ENCODE results near the gene PRKN.

PRKN gene

GRCh38 chr6:161417717-161418462, 1309.7 kb downstream of the PRKN start:
- DNase-seq, result no peak

GRCh38 chr6:161415302-161415855, 1312.2 kb downstream of the PRKN start:
- no peak for DNase-seq

DNA sequence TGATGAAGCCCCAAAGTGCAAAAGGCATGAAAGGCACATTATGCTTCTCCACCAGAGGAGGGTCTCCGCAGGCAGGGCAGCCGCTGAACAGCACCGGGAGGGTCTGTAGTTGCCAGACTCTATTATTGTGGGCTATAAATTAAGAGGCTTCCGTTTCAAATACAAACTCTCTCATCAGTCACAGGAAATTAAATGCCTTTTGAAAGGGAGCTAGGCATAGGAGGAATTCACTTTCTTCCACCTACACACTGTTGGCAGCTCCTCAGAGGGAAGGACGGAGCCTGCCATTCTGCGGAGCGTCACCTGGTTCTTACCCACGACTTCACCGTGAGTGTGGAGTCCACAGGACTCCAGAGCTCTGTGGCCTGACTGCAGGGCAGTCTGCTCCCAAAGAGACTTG, 1312.9 kb downstream of the PRKN start:
- no peak for DNase-seq

GRCh38 chr6:161414180-161414579, 1313.4 kb downstream of the PRKN start:
- DNase-seq, result no peak

GRCh38 chr6:161413355-161413771, 1314.2 kb downstream of the PRKN start:
- no peak for DNase-seq

DNA sequence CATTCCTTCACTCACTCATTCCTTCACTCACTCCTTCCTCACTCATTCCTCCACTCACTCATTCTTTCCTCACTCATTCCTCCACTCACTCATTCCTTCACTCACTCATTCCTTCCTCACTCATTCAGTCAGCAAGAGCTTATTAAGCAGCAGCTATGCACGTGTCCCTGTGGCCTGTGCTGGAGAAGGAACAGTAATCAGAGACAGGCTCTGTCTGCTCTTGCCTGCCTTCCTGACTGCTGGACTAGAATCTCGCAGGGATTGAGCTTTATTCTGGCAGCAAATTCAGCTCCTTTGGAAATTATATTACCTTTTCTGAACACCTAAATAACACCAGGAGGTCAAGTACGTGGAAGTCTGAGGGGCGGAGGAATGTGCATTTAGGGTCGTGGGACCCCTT, 1314.8 kb downstream of the PRKN start:
- no peak for DNase-seq

GRCh38 chr6:161411265-161411944, 1316.2 kb downstream of the PRKN start:
- DNase-seq, result no peak

DNA sequence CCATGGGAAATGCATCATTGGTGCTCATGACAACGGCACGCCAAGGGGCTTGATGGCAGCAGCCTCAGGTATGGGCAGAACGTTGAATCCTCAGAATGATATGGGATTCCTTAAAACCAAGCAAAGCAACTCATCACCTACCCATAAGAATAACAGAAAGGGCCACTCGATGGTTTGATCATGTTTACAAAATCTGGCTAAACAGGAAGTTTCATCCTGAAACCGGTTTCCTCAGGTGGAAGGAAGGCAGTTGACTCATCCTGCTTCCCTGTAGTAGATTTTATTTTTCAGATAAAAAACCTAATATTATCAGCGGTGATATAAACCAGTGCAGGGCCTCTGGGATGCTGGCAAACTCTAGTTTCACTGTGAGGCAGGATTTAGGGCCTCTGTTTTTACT, 1316.8 kb downstream of the PRKN start:
- no peak for DNase-seq

GRCh38 chr6:161410076-161410475, 1317.5 kb downstream of the PRKN start:
- no peak for DNase-seq

DNA sequence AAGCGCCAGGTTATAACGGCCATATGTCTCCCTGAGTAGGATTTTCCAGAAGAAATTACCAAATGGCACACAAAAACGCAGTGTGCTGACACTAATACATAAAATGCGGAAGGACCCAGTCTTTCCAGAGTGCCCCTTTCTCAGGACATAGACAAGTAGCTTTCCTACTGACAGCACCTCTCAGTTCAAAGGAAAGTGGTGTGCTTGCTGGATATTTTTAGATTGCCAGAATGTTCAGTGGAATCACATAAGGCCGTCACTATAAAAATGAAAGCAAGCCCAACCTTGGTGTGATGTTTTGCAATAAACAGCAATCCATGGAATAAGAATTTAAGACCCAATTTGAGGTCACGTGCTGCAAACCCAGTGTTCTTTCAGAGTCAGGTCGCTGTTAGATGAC, 1318.2 kb downstream of the PRKN start:
- no peak for DNase-seq

DNA sequence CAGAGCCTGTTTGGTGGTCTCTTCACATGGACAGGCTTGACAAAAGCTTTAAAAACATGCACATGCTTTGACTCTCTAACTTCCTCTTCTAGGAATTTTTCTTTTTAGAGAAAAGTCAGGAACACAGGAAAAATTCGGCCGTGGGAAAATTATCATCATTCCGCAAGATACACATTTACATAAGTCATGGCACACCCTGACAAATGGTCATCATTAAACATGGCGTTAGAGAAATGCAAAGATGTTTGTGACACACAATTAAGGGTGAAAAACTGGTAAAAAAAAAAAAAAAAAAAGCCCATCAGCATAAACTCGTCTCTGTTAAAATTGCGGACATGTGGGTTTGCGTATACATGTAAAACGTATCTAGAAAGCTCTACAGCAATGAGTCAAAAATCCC, 1319.5 kb downstream of the PRKN start:
- DNase-seq, result no peak

GRCh38 chr6:161407581-161407980, 1320.0 kb downstream of the PRKN start:
- DNase-seq, result no peak

DNA sequence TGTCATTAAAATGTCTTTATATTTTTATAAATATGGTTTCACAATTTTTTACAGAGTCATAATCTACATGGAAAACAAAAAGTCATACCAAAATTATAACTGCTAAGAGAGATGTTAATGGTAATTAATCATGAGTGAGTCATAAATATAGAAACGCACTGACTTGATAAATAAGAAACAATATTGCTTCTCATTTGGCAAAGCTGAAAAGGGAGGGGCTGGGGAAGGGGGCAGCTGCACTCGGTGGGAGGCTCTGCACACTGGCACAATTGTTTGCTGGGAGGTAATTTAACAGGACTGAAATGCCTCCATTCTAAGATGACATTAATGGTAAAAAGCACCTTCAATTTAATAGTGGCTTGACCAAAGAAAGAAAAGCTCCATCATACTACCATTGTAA, 1320.5 kb downstream of the PRKN start:
- DNase-seq, result no peak

DNA sequence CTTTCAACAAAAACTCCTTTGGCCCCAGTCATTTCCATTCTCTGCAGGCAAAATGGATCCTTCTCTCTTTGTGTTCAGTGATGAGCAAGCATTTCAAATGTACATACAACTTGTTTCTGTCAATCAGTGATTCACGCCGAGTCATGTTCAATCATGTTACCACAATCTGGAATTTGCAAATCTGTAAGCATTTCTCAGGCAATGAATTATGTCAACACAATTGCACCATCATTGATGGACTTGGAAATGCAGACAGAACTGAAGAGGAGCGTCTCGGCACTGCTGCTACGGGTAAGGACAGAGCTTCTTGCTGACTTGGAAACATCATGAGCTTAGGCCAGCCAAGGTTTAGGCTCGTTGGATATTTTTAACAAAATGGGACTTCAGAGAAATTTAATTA, 1320.9 kb downstream of the PRKN start:
- DNase-seq, result no peak

- no peak for DNase-seq
Observed at GRCh38 chr6:161405418-161405817, 1322.1 kb downstream of the PRKN start.

DNA sequence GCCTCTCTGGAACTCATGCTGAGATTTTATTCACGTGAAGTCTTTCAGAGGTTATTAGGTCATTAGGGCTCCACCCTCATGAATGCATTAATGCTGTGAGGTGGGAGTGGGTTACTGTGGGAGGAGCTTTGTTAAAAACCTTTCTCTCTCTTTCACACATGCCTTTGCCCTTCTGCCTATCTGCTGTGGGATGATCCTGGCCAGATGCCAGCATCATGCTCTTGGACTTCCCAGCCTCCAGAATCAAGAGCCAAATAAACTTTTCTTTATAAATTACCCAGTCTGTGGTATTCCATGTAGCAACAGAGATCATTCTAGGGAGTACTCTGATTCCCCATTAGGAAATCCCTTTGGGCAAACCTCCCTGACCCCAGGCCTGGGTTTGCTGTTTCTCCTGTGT, 1323.8 kb downstream of the PRKN start:
- DNase-seq, result no peak

- no peak for DNase-seq
Observed at GRCh38 chr6:161401587-161402309, 1325.8 kb downstream of the PRKN start.

- no peak for DNase-seq
Observed at GRCh38 chr6:161400671-161401070, 1326.9 kb downstream of the PRKN start.

DNA sequence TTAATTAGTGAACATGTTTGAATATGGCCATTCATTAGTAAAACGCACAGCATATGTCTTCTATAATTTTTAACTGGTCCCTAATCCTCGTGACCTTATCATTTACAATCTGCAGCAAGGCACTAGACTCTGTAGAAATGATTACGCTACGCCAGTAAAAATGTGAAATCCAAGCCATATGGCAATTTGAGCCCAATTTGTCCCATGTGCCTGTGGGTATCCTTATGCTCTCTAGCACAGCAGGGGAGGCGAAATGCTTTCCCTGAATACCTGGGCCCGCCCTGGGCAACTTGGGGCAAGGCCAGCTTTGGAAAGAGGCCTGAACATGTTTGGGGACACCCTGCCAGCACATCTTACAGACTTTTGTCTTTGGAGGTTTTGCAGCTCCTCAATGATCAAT, 1331.0 kb downstream of the PRKN start:
- DNase-seq, result no peak

- DNase-seq, result no peak
Observed at GRCh38 chr6:161395716-161396231, 1331.8 kb downstream of the PRKN start.

DNA sequence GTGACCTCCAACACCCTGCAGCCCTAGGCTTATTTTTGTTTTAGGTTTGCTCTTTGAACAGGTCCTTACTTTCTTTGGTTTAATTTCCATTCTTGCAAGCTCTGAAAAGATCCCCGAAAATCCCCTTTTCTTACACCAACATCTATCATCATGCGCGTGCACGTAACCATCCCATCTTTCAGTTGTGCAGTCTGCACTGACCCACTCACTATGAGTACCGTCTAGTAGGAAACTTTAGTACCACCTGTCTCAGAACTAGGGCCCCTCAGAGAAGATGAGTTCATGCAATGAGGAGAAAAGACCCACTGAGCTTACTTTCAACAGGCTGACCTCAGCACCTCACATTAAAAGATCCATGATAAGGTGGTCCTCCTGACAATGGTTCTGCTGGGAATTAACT, 1333.1 kb downstream of the PRKN start:
- DNase-seq, result no peak

GRCh38 chr6:161393839-161394364, 1333.7 kb downstream of the PRKN start:
- peak; percentile 3 for DNase-seq

DNA sequence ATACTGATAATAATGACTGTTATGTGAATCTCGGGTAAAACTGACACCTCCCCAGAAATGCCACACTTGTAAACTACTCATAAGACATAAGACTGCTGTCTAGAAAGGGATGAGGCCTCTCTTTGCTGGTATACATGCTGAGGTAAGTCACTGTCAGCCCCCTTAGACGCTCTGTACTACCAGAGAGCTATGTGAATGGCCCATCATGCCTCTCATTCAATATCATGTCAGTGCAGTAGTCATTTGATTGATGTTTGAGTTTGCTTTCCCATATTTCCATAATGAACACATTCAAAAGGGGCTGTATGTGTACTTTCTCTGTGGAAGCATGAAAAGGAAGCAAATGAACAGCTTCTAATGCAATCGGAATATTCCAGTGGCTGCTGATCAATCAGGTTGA, 1334.3 kb downstream of the PRKN start:
- DNase-seq, result no peak
